ENCODE measurements around the gene CAVIN2.

Gene CAVIN2

DNA sequence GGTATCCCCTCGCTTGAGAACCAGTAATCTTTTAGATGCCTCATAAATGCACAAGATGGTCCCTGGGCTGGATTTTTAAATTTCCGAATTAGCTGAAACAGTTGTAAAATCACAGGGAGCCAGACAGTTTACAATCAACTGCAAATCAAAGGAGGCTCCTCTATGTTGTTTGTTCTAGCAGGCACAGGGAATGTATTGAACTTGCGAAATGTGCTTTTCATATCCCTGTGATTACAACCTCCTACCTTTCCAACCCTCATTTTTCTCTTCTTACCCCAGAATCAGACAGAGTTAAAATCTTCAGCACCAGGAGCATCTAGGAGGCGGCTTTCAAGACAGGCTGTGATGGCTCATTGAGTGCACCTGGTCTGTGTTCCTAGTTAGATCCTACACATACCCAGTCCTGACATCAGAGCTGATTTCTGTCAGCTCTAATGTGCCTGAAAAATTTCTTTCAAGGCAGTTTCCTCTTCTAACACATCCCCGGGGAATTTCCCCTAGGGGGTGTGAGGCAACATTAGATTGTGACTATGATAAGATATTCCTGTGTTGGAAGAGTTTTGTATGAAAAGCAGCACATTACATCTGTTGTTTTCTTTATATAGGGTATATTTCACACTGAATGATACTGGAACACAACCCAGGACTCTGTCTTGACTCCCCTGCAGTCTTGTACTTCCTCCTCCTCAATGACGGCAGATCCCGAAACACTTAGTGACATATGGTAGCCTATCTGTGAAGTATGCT lies 17.9 kb upstream of the CAVIN2 start:
- no peak for DNase-seq

DNA sequence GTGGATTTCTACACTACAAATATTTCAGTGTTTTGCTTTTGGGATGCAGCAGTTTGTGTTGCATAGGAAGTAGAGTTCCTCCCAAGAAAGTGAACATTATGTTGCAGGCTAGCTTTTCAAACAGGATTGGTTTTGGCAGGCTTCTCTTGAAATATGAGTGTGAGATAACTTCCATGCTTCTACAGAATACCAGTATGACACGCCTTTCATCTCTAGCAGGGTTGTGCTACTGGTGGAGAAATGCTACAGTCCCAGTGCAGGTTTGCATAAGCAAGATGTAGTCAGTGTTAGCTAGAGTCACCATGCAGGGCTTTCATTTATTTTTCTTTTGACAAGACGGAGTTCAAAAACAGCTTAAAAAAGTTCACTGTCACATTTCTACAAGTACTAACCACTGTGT lies 17.1 kb upstream of the CAVIN2 start:
- DNase-seq = no peak

DNA sequence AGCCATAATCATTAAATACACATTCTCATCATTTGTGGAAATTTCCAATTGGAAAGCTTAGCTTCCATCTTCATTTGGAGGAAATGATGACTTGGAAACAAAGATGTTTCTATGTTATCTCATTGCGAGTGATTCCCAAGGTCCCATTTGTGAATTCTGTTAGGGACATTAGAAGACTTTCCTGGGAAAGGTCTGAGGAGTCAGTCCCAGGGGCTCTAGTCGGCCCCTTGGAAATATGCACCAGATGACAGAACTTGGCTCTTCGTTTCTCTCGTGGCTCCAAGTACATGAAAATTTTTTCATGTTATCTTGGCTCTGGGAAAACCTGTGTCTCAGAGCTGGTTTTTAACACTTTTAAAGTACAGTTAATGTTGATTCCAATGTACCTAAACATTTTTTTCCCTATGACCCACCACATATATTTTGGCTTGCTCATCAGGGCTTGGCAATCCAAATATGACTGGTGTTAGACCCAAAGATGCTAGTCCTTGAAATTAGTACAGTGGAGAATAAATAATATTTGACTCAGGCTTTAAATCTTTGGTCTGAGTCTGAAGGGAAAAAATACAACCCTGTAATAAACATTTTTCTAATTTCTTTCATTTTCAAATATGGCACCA lies 15.4 kb upstream of the CAVIN2 start:
- no peak for DNase-seq

DNA sequence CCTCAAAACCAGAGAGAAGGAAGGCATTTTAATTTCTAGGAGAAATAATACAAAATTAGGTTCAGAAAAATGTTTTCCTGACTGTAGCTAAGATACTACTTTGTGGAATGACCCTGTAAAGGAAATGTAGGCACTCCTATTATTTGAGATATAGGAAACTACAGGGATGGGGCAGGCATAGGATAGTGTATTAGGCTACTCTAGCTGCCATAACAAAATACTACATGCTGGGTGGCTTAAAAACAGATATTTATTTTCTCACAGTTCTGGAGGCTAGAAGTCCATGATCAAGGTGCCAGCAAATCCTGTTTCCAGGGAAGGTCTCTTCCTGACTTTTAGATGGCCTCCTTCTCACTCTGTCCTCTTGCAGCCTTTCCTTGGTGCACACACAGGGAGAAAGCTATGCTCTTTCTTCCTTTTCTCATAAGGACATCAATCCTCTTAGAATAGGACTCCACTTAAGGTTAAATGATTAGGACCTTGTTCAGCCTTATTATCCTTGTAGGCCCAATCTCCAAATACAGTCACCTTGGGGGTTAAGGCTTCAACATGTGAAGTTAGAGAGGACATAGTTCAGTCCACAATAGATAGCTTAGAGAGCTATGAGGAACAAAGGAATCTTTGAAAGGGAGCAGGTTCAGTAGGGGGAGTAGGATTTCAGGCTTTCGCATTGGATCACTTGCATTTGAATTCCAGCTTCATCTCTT lies 14.0 kb upstream of the CAVIN2 start:
- no peak for DNase-seq

DNA sequence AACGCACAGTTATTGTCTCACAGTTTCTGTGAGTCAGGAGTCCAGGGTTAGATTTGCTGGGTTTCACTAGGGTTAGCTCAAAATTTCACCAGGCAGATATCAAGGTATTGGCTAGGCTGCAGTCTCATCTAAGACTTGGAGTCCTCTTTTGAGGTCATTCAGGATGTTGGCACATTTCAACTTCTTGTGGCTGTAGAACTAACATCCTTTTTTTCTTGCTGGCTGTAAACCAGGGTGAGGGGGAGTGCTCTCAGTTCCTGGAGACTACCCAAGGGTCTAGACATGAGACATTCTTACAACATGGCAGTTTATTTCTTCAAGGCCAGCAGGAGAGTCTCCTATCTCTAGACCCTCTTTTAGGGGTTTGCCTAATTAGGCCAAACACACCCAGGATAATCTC lies 12.8 kb upstream of the CAVIN2 start:
- no peak for DNase-seq

DNA sequence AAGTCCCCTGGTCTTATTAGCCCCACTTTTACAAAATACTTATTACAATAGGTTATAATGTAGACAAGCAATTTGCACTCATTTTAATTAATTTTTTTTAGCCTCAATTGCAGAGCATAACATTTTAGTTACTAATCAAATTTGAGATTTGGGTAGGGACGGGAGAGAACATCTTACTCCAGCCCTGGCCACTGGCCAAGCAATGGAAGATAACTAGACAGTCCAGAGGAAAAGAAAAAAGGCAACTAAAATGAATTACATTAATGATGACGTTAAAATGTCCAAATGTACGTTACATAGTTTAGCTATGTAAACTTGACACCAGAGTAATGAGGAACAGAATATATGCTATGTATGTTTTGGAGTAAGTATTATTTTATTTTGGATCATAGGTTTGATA lies 11.0 kb upstream of the CAVIN2 start:
- DNase-seq = no peak

DNA sequence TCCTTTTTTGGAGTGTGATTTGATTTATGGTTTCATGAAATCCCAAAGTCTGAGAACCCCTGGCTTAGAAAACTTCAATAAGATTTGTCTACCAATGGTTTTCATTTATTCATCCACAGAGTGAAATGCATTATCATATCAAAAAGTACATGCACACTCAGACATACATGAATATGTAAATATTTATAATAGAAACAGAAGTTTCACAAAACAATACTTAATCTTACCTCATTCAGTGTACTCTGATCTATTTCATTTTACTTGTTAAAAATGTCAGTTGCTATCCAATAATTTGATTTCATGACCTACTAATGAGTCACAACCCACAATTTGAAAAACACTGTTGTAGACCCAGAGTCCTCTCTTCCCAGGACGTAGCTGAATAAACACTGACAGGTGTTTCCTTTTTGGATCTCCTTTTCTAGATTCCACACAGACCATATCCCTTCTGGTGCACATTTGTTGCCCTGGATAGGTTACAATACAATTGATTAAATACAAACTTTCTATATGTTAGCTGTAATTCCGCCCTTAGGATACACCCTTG lies 10.4 kb upstream of the CAVIN2 start:
- DNase-seq = no peak

DNA sequence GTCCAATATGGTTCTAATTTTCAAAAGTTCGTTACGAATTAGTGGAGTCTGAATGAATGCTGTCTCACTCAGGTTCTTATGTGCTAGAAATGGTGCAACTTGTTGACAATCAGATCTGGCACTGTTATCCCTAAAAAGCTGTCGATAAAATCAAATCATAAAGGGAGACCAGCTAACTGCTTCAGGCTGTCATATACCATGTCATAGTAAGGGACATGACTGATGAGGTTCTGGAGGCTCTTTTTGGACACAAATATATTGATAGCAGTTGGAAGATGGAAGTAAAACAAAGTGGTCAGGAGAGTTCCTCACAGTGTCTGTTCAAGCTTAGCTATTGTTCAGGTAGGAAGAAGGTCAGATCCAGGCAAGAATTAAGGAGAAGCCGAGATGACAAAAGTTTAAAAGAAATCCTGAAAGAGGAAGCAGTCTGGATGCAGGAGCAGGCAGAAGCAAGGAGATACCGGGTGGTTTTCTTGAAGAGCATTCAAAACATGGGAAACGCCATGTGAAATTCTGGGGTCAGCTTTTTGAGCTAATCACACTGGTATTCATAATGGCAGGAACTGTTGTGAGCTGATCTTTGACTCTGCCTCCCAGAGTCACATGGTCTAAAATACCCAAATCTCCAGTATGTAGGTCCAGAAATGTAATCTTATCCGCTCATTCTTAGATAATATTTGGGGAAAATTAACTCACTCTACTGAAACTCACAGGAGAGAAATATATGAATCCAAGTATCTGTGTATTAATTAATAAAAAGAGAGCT lies 9.4 kb upstream of the CAVIN2 start:
- DNase-seq = no peak

DNA sequence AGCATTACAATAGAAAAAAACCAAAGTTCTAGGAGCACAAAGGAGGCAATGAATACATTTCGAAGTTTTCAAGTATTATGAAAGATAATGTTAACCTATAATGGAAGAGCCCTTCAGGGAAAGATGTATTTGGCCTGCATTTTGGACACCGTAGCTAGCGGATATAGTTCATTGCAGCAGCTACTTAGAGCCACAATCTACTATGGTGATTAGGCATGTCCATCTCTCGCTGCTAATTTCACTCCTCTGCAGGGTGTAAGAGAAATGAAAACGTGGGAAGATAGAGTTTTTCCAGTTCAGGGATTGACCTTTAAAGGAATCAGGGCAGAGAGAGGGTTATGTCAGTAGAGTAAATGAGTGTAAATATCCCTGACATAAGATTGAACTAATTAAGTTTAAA lies 8.5 kb upstream of the CAVIN2 start:
- no peak for DNase-seq

DNA sequence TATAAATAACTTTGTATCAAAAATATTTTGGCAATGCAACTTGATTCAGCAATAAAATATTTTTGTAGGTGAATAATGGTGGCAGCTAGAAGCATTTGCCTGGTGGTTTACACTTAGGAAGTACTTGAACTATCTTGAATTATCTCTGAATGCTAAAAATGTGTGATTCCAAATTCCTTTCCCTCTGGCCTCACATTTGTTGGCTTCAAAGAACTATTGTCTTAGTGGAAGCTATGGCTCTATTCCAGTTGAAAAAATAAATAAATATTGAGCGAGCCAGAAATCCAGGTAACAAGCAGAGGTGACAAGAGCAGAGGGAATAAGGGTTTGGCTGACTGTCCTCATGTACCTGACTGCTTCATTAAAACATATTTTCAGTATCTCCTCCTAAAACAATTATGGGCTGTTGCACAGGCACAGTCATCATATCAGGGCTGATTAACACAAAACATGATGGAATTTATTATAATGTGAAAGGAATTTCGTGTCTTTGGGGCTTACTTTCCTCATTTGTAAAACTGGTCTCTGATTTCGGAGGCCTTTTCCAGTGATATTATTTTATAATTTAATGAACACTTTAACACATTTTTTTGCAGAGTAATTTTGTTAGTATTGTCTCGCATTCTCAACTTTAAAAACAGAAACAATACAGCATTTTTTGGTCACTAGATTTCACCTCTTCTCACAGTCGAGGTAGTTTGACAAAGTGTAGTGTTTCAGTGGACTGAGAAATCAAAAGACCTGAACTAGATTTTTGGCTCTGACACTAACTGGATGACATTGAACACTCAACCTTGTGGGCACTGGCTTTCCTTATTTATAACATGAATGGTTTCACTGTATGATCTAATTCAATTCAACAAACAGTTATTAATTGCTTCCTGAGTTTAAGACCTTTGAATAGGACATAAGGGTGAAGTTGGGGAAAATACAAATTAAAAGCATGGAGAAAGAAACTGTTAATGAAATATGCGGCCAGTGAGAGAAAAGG lies 7.8 kb upstream of the CAVIN2 start:
- DNase-seq = no peak

DNA sequence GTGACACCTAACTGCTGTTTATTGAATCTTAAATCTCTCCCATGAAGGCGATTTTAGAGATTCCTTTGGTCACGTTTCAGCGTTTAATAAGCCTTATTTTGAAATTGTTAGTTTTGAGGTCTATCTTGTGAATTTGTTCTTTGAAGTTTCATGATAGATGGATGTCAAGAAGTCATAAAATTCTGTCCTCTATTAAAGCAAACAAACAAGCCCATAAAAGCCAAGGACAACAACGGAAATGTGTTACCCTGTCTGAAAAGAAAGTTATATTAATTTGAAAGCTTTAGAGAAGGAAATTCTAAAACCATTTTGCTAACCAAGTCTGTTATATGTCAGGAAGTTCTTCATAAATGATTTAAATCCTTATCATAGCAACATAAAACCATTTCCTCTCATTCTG lies 7.0 kb upstream of the CAVIN2 start:
- DNase-seq = no peak

DNA sequence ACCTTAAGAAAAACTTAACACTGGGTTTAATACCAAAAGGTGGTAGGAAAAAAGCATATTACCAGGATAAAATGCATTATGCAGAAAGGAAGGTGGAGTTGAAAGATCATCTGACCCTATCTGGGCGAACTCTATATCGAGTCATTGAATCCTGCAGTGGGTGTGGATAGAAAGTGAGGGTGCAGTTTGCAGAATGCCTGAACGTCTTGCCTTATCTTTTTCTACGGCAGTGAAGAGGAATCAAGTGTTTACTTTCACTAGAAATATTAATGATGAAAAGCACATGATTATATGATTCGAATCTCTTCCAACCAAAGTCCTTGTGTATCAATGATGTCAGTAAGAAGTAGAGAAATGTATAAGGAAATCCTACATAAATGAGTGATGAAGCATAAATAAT lies 4.3 kb upstream of the CAVIN2 start:
- DNase-seq = no peak

DNA sequence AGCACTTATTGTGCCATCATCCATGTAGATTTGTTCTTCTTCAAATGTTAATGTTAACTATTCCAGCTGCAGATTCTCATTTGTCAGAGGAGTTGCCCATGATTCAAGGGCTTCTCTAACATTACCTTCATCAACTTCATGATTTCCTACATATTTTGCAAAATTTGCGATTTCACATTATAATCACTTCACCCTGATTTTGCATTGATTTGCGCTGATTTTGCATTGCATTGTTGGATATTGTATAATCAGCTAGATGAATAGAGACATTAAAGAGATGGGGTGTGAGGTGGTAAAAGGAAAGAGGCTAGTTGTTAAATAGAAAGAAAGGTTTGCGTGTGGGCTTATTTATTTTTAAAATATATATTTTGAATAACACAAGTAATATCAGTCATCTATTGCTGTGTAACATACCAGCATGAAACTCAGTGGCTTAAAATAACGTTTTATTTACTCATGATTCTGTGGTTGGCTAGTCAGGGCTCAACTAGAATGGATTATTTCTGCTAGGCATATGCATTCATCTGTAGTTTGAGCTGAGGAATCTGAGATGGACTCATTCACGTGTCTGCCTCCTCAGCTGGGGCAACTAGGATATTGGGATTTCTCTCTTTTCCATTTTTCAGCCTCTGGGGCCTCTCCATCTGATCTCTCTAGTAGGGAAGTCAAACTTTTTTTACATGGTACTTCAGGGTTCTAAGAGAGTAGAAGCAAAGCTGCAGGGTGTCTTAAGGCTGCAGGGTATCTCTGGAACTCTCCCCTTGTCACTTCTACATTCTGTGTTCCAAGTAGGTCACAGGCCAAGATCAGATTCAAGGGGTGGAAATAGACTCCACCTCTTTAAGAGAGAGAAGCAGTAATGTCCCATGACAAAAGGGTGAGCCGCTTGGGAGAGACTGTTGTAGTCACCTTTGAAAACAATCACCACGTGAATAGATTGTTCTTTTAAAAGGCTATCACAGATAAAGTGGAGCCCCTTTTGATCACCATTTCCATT lies 2.2 kb upstream of the CAVIN2 start:
- no peak for DNase-seq

DNA sequence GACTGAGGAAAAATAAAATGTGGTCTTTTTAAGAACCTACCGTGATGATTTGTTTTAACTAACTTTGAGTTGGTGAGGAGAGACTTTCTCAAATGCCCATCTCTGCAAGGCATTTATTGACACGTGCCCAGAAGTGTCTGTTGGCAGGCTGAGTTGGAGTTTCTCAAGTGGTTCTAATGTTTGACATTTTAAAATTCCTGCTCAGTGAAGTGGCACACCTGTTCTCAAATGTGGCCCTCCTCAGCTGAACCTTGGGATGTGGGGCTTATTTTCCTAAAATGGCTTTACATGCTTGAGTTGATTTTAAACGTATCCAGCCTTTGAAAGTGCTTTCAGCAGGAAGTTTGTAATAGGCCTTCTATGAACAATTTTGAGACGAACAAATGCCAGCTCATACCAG lies 876 bp upstream of the CAVIN2 start:
- no peak for DNase-seq

DNA sequence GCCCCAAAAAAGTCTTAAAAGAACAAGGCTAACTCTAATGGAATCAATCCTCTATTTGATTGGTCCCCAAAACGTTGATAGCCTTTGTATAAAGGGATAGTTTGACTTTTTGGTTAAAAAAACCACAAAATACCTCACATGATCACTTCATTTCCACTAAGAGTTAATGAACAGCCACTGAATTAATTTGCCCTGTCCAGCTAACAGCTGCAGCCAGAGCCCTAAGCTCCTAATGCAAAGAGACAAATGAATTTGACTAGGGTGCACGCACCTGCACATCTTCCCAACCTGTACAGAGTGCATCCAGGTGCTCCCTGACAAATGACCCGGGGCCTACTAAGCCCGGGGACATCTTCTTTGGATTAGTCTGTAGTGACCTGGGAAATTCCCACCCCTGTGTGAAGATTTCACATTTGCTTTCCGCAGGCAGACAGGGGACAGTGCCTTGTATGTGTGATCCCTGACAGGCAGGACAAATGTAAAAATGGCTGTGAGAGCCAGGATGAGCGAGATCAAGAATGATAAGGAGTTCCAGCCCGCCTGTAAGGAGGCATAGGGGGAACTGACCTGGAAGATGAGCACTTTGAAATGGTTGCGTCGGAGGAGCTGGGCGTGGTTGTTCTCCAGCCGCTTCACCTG lies 893 bp downstream of the CAVIN2 start:
- DNase-seq = no peak

DNA sequence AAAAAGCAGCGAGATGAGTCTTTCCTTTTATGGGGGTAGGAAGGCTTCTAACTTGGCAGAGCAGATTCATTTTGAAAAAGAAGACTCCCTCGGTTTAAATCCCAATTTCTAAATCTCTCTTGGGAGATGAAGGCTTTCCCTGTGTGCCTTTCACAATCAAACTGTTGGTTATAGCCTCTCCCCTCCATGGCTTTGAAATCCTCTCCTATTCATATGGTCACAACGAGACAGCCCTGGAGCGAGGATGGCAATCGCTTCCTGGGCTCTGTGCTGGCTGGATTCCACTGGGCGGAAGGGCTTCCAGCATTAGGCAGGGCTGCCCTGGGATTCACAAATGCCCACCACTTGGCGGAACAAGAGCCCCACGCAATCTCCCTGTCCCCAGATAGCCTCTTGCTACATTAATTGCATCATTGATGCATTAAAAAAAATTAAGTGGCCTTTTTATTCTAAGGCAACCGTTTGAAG lies 1.6 kb downstream of the CAVIN2 start:
- no peak for DNase-seq

DNA sequence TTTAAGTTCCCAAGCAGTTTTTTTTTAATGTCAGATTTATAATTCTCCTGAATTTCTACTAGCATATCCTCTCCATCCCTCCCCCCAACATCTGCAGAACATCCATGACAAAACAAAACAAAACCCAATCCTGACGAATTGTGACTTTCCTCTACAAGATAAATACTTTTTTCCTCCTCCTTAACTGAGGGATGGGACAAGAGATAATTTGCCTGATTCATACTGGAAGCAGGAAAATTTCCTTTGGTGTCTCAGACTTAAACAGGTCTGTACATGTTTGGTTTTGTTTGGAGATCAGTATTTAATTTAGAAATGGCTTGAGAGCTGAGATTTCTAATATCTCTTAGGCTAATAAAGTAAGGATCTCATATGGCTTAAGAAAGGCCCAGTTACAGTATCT lies 2.2 kb downstream of the CAVIN2 start:
- DNase-seq = no peak

DNA sequence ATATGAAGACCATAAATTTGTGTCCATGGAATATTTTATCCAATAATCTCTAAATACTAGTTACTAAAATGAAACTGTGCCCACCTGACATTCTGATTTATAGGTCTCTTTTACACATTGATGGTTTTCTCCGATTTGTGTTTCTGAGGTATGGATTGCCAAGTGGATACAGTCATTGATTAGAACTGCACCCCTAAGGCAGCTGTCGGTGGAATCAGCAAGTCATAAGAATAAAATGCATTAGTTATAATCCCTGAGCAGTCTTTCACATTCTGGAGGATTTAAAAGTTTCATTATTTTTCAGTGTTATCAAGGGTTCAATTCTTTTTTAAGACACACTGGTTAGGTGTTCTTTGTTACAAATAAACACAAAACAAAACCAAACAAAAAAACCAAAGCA lies 6.0 kb downstream of the CAVIN2 start:
- DNase-seq = no peak

DNA sequence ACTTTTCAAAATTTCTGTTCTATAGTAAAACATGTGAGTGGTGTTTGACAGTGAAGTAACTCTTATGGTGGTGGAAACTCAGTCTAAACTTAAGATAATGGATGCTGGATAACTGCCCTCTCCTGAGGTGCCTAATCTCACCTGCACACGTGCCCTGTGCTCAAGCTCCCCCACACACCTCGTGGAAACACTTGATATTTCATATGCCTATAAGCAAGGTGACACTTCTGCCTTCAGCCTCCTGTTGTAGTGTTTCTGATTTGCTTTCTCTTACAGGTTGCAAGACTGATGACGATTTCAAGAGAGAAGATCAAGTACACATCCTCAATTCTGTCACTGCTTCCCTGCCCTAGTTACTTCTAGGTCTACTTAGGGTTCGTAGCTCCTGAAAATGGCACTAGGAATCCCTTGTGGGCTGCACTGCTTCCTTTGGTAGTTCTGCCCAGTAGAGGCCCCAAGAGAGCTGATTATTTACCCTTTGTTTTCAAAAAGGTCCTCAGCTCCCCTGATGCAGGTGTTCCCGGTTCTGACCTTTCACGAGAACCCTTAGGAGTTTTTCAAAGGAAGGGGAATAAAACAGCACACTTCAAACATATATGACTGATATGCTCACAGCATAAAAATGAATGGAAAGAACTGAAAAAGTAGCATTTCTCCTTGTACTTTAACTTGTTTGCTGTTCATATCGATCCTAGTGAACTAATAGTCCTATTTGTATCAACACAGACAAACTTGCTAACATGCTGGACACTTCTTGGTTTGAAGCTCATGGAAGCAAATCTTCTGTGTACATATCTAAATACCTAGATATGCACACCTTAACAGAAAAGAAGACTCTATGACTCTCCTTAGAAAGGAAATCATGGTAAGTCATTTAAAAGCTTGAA lies 6.7 kb downstream of the CAVIN2 start:
- DNase-seq = no peak

All from activated CD4-positive, alpha-beta T cell treated with anti-CD3 and anti-CD28 coated beads, Interleukin-10, Interleukin-2, amounts not matched to agents 100 ng/mL and 50 ng/mL, durations not matched to agents 16 hours and 8 hours (primary cell).